NCI-H2107 treated with DMSO at 0.1 percent for 48 hours (cell line): ENCODE results near the gene URI1.
"Not testable (repeated sequence)": the region's sequence is repeated elsewhere in the genome, so short reads cannot be mapped to it uniquely, and the experiment has no call there.

Source experiments
- DNase-seq: peaks from one replicate; lab custom pipeline; 2025; ENCODE audit not compliant: unreplicated experiment; lab: John Stamatoyannopoulos, UW

URI1 gene

GRCh38 chr19:29942404-29943261, 594 bp downstream of the URI1 start:
- DNase-seq, result no peak

- no peak for DNase-seq
Observed at GRCh38 chr19:29943615-29944014, 1.6 kb downstream of the URI1 start.

- DNase-seq, result no peak
Observed at GRCh38 chr19:29944390-29945012, 2.5 kb downstream of the URI1 start.

- no peak for DNase-seq
Observed at GRCh38 chr19:29945017-29945416, 3.0 kb downstream of the URI1 start.

GRCh38 chr19:29945433-29945832, 3.4 kb downstream of the URI1 start:
- no peak for DNase-seq

GRCh38 chr19:29946645-29947044, 4.6 kb downstream of the URI1 start:
- no peak for DNase-seq

GRCh38 chr19:29947871-29948270, 5.8 kb downstream of the URI1 start:
- DNase-seq, result no peak

- DNase-seq, result not testable (repeated sequence)
Observed at GRCh38 chr19:29948759-29949470, 6.9 kb downstream of the URI1 start.

- DNase-seq, result no peak
Observed at GRCh38 chr19:29952177-29952576, 10.1 kb downstream of the URI1 start.

GRCh38 chr19:29952646-29953045, 10.6 kb downstream of the URI1 start:
- no peak for DNase-seq

GRCh38 chr19:29953352-29954247, 11.6 kb downstream of the URI1 start:
- DNase-seq, result no peak

- no peak for DNase-seq
Observed at GRCh38 chr19:29956855-29957254, 14.8 kb downstream of the URI1 start.

- no peak for DNase-seq
Observed at GRCh38 chr19:29961311-29961710, 19.3 kb downstream of the URI1 start.

GRCh38 chr19:29962793-29963192, 20.8 kb downstream of the URI1 start:
- no peak for DNase-seq

GRCh38 chr19:29963576-29963975, 21.5 kb downstream of the URI1 start:
- DNase-seq, result peak; percentile 22

GRCh38 chr19:29964171-29964570, 22.1 kb downstream of the URI1 start:
- DNase-seq, result no peak

GRCh38 chr19:29965492-29965891, 23.5 kb downstream of the URI1 start:
- DNase-seq, result no peak

- DNase-seq, result not testable (repeated sequence)
Observed at GRCh38 chr19:29966142-29966541, 24.1 kb downstream of the URI1 start.

- no peak for DNase-seq
Observed at GRCh38 chr19:29966588-29967249, 24.7 kb downstream of the URI1 start.

GRCh38 chr19:29967623-29968022, 25.6 kb downstream of the URI1 start:
- DNase-seq, result no peak
